ENCODE results near the gene RAB4A. TPM values are rescaled to one million over a fixed set of nuclear protein-coding genes. Genes with fewer than 3 reads are reported as not detected.

RAB4A gene
- total RNA-seq, 1 donor from 2014 or later, result 47.1 TPM

DNA sequence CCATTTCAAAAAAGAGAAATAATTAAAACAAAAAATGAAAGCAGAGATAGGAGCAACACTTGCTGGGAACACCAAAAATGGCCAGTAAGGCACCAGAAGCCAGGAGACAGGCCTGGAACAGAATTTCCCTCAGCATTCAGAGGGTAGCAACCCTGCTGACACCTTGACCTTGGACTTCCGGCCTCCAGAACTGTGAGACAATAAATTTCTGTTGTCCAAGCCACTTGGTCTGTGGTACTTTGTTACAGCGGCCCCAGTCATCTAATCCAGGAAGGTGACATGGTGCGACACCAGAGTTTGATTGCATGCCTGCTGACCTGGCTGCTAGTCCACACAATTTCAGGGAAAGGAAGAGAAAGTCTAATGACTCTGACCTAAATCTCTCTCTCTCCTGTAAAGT, 10.6 kb upstream of the RAB4A start:
- H3K4me1 ChIP-seq, result peaks cover 8% of the 10 kb centered on the region
- TF ChIP-seq, protein P1, sequence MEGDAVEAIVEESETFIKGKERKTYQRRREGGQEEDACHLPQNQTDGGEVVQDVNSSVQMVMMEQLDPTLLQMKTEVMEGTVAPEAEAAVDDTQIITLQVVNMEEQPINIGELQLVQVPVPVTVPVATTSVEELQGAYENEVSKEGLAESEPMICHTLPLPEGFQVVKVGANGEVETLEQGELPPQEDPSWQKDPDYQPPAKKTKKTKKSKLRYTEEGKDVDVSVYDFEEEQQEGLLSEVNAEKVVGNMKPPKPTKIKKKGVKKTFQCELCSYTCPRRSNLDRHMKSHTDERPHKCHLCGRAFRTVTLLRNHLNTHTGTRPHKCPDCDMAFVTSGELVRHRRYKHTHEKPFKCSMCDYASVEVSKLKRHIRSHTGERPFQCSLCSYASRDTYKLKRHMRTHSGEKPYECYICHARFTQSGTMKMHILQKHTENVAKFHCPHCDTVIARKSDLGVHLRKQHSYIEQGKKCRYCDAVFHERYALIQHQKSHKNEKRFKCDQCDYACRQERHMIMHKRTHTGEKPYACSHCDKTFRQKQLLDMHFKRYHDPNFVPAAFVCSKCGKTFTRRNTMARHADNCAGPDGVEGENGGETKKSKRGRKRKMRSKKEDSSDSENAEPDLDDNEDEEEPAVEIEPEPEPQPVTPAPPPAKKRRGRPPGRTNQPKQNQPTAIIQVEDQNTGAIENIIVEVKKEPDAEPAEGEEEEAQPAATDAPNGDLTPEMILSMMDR (IDR thresholded peaks at IDR 0.05), result no peak
- H3K36me3 ChIP-seq, result no peaks in the 10 kb centered on the region
- H3K4me3 ChIP-seq, result no peak overlapping the region
- no peaks in the 10 kb centered on the region for H3K27me3 ChIP-seq
- no peak for DNase-seq
- intact Hi-C loops (cut with DNase I), result no loop called here
- no peak for ATAC-seq
- H3K9me3 ChIP-seq, result no peaks in the 10 kb centered on the region
- H3K27ac ChIP-seq, result no peak overlapping the region

DNA sequence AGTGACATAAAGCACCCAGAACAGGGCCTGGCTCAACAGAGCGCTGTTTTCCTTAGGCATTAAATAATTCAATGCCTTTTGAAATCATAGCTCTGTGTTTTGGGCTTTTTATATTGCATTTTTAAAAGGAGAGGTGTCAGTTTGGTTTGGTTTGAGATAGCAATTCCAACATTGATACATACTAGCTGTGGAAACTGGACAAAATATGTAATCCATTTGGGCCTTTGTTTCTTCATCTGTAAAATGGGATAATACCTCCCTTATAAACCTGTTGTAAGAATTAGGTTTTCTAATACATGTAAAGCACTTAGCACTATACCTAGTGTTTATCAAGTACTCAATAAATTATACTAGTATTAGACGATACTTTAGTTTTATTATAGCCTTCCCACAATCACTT, 8.7 kb upstream of the RAB4A start:
- intact Hi-C loops (cut with DNase I), result no loop called here
- DNase-seq, result no peak
- H3K4me3 ChIP-seq, result no peak overlapping the region
- H3K27ac ChIP-seq, result no peak overlapping the region
- H3K27me3 ChIP-seq, result no peaks in the 10 kb centered on the region
- H3K4me1 ChIP-seq, result peaks cover 8% of the 10 kb centered on the region
- H3K9me3 ChIP-seq, result no peaks in the 10 kb centered on the region
- TF ChIP-seq, protein P1 (IDR thresholded peaks at IDR 0.05), result no peak
- H3K36me3 ChIP-seq, result no peaks in the 10 kb centered on the region
- no peak for ATAC-seq

DNA sequence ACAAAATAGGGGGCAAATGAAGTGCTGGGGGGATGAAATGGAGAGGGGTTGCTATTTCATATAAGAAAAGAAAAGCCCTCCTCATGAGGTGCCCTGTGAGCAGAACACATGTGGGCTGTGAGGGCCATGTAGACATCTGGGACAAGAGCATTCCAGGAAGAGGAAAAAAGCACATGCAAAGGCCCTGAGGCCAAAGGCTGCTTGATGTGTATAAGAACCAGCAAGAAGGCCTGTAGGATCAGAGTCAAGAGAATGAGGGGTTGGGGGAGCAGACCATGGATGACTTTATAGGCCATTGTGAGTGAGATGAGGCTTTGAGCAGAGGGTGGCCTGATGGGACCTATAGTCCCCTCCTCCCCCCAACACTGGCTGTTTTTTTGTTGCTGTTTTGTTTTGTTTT, 7.7 kb upstream of the RAB4A start:
- ATAC-seq, result no peak
- TF ChIP-seq, protein P1 (IDR thresholded peaks at IDR 0.05), result no peak
- H3K27ac ChIP-seq, result no peak overlapping the region
- no peaks in the 10 kb centered on the region for H3K9me3 ChIP-seq
- intact Hi-C loops (cut with DNase I), result no loop called here
- H3K36me3 ChIP-seq, result no peaks in the 10 kb centered on the region
- H3K27me3 ChIP-seq, result no peaks in the 10 kb centered on the region
- peaks cover 5% of the 10 kb centered on the region for H3K4me1 ChIP-seq
- DNase-seq, result no peak
- no peak overlapping the region for H3K4me3 ChIP-seq

DNA sequence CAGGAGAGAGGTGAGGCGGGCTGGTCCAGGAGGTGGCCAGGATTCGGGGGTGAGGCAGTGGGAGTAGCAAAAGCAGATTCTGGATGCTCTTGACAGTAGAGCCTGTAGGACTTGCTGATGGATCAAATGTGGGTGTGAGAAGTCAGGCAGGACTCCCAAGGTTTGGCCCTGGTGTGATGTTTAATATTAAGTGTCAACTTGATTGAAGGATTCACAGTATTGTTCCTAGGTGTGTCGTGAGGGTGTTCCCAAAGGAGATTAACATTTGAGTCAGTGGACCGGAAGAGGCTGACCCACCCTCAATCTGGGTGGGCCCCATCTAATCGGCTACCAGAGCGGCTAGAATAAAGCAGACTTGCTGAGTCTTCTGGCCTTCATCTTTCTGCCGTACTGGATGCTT, 6.8 kb upstream of the RAB4A start:
- Histone ChIP-seq H3K4me1 (no peaks in the 10 kb centered on the region), H3K27me3 (no peaks in the 10 kb centered on the region), H3K9me3 (no peaks in the 10 kb centered on the region), H3K27ac (no peak overlapping the region), H3K36me3 (no peaks in the 10 kb centered on the region), H3K4me3 (no peak overlapping the region)
- TF ChIP-seq, protein P1 (IDR thresholded peaks at IDR 0.05), result no peak
- no peak for ATAC-seq
- intact Hi-C loops (cut with DNase I), result no loop called here
- DNase-seq, result no peak

DNA sequence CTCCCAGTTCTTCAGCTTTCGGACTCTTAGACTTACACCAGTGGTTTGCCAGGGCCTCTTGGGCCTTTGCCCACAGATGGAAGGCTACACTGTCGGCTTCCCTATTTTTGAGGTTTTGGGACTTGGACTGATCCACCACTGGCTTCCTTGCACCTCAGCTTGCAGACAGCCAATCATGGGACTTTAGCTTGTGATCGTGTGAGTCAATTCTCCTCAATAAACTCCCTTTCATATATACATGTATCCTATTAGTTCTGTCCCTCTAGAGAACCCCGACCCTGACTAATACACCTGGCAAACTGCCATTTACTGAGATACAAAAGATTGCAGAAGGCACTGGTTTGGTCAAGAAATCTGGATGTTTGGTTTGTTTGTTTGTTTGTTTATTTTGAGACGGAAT, 6.4 kb upstream of the RAB4A start:
- intact Hi-C loops (cut with DNase I), result no loop called here
- Histone ChIP-seq H3K27ac (no peak overlapping the region), H3K4me3 (no peak overlapping the region), H3K9me3 (no peaks in the 10 kb centered on the region), H3K27me3 (no peaks in the 10 kb centered on the region), H3K36me3 (no peaks in the 10 kb centered on the region), H3K4me1 (no peaks in the 10 kb centered on the region)
- DNase-seq (no peak), ATAC-seq (no peak)
- TF ChIP-seq, protein P1 (IDR thresholded peaks at IDR 0.05), result no peak

DNA sequence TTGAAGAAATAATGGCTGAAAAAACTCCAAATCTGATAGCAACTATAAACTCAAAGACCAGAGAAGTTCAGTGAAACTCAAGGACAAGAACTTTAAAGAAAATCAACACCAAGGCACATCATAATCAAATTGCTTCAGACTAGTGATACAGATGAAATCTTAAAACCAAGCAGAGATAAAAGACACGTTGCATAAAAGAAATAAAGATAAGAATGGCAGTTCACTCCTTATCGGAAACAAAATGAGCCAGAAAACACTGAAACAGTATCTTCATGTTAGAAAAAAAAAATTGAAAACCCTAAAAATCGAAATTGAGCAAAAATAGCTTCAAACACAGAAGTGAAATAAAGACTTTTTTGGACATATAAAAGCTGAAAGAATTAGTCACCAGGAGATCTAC, 4.6 kb upstream of the RAB4A start:
- H3K4me1 ChIP-seq, result no peaks in the 10 kb centered on the region
- H3K27me3 ChIP-seq, result no peaks in the 10 kb centered on the region
- ATAC-seq (no peak), DNase-seq (no peak)
- H3K27ac ChIP-seq, result no peak overlapping the region
- no peak overlapping the region for H3K4me3 ChIP-seq
- intact Hi-C loops (cut with DNase I), result no loop called here
- H3K9me3 ChIP-seq, result no peaks in the 10 kb centered on the region
- TF ChIP-seq, protein P1 (IDR thresholded peaks at IDR 0.05), result no peak
- H3K36me3 ChIP-seq, result no peaks in the 10 kb centered on the region

All from upper lobe of right lung (tissue), 1 donor.